B cell (primary cell): ENCODE measurements around the gene MS4A4E. TPM values are rescaled to one million over a fixed set of nuclear protein-coding genes. Genes with fewer than 3 reads are reported as not detected.

ENCODE experiments used
- ATAC-seq: fragments of 200-7000 bp; cut with Tn5 transposase; one replicate; pipeline ENCODE4 v1.10.0; 2021; ENCODE audit warnings: low read depth, mild to moderate bottlenecking, moderate number of reproducible peaks, moderate library complexity
- CTCF ChIA-PET: fragments of 350-600 bp; sonication (Branson Sonifier 250); formaldehyde crosslinking; loops from one replicate; lab custom pipeline; 2021; ENCODE audit warnings: antibody characterized with exemption, inconsistent platforms; lab: Charles Lee
- POLR2A ChIA-PET: fragments of 350-600 bp; sonication (Branson Sonifier 250); formaldehyde crosslinking; loops from one replicate; lab custom pipeline; 2021; ENCODE audit warnings: antibody characterized with exemption; lab: Charles Lee
- DNase-seq: peaks from one replicate; pipeline ENCODE4 v3.0.0; 2013
- H2AFZ ChIP-seq: 2 replicates; pipeline ENCODE4 v1.6.1; 2012; ENCODE audit warnings: mild to moderate bottlenecking, low read depth, low read length; ENCODE audit not compliant: insufficient read depth, poor library complexity, severe bottlenecking
- H3K27ac ChIP-seq, 2 donors: 1 replicate in 1 of 2; 2 replicates in 1 of 2; pipeline ENCODE4 v1.5.1; 2012 to 2013; ENCODE audit warnings: low read length in 2 of 2, mild to moderate bottlenecking in 2 of 2, moderate library complexity in 1 of 2
- H3K27me3 ChIP-seq, 4 experiments: fragments of 200-600 bp in 1 of 4; sonication (generic) in 1 of 4; replicated peaks in 1 of 4; 1 replicate in 2 of 4; 2 replicates in 2 of 4; pipeline versions ENCODE4 v1.6.1 to v1.7.0; 2013 to 2016; ENCODE audit warnings: low read length in 3 of 4, mild to moderate bottlenecking in 2 of 4, mixed read lengths in 1 of 4, moderate library complexity in 1 of 4; ENCODE audit not compliant: insufficient read depth in 4 of 4, control insufficient read depth in 3 of 4; ENCODE audit errors: control extremely low read depth in 1 of 4
- H3K36me3 ChIP-seq, 2 experiments: replicated peaks in 1 of 2; 1 replicate in 1 of 2; 2 replicates in 1 of 2; pipeline versions ENCODE4 v1.6.1 to v1.7.1; 2013; ENCODE audit warnings: low read length in 1 of 2; ENCODE audit not compliant: insufficient read depth in 2 of 2, control insufficient read depth in 1 of 2; ENCODE audit errors: control extremely low read depth in 1 of 2, extremely low read depth in 1 of 2
- H3K4me1 ChIP-seq, 2 donors: fragments of 200-600 bp in 1 of 2; sonication (generic) in 1 of 2; 1 replicate in 1 of 2; 2 replicates in 1 of 2; pipeline versions ENCODE4 v1.5.1 to v1.6.1; 2013 to 2017; ENCODE audit warnings: low read length in 2 of 2; ENCODE audit not compliant: control insufficient read depth in 2 of 2, insufficient read depth in 2 of 2
- H3K4me2 ChIP-seq: replicated peaks from 2 replicates; pipeline ENCODE3; 2012; ENCODE audit warnings: mild to moderate bottlenecking, low read depth, low read length; ENCODE audit not compliant: poor library complexity, severe bottlenecking
- H3K4me3 ChIP-seq, 5 experiments: fragments of 200-600 bp in 1 of 5; sonication (generic) in 1 of 5; 1 replicate in 3 of 5; 2 replicates in 2 of 5; pipeline versions ENCODE4 v1.5.1 to v1.7.0; 2011 to 2016; ENCODE audit warnings: low read length in 4 of 5, mild to moderate bottlenecking in 4 of 5, low read depth in 2 of 5, control low read depth in 1 of 5, moderate library complexity in 1 of 5; ENCODE audit not compliant: insufficient read depth in 1 of 5; ENCODE audit errors: control extremely low read depth in 1 of 5, extremely low read depth in 1 of 5
- H3K79me2 ChIP-seq: fragments of 200-600 bp; sonication (generic); one replicate; pipeline ENCODE4 v1.6.0; 2016; ENCODE audit warnings: low read length; ENCODE audit not compliant: control insufficient read depth, insufficient read depth
- H3K9ac ChIP-seq: fragments of 200-600 bp; sonication (generic); 2 replicates; pipeline ENCODE4 v1.6.1; 2017; ENCODE audit warnings: mild to moderate bottlenecking, low read length, moderate library complexity
- H3K9me3 ChIP-seq, 3 donors: one replicate each; pipeline versions ENCODE4 v1.6.1 to v1.7.1; 2013; ENCODE audit warnings: low read length in 2 of 3; ENCODE audit not compliant: control insufficient read depth in 2 of 3, insufficient read depth in 1 of 3; ENCODE audit errors: control extremely low read depth in 1 of 3
- H4K20me1 ChIP-seq: 2 replicates; pipeline ENCODE4 v1.6.0; 2012; ENCODE audit warnings: mild to moderate bottlenecking, low read length; ENCODE audit not compliant: insufficient read depth, control insufficient read depth, poor library complexity, severe bottlenecking
- H3K27ac Mint-ChIP-seq: one replicate; pipeline ENCODE4 v1.8.0; 2021; ENCODE audit warnings: mixed read lengths
- H3K27me3 Mint-ChIP-seq: one replicate; pipeline ENCODE4 v1.8.0; 2021; ENCODE audit warnings: mixed read lengths
- H3K4me1 Mint-ChIP-seq: one replicate; pipeline ENCODE4 v1.8.0; 2021; ENCODE audit warnings: mixed read lengths
- H3K4me3 Mint-ChIP-seq: one replicate; pipeline ENCODE4 v1.8.0; 2021; ENCODE audit warnings: mixed read lengths
- H3K9me3 Mint-ChIP-seq: one replicate; pipeline ENCODE4 v1.8.0; 2022; ENCODE audit warnings: mixed read lengths; ENCODE audit not compliant: insufficient read depth
- CTCF ChIP-seq: fragments of 200-600 bp; IDR thresholded peaks from one replicate; pipeline ENCODE4 v1.8.0; 2022; ENCODE audit warnings: antibody characterized with exemption, mild to moderate bottlenecking
- EZH2 ChIP-seq: IDR thresholded peaks from 2 replicates; pipeline ENCODE4 v1.6.1; 2012; ENCODE audit warnings: borderline replicate concordance, low read depth, mild to moderate bottlenecking, moderate library complexity, low read length; ENCODE audit not compliant: insufficient read depth, poor library complexity, severe bottlenecking
- WGBS: methylation state at CpG from one replicate; pipeline ENCODE4 v1.1.5; 2013; ENCODE audit warnings: missing lambda C conversion rate; ENCODE audit not compliant: insufficient coverage; 5-methylcytosine and 5-hydroxymethylcytosine counted together
- intact Hi-C: fragments of 100-400 bp; cut with micrococcal nuclease; formaldehyde crosslinking; loops from one replicate; pipeline ENCODE4 v1.10.0; 2022
- polyA plus RNA-seq: library from polyadenylated mRNA; depleted of rRNA; stranded (reverse); fragments of >200 nt; gene quantifications from 2 replicates; pipeline ENCODE4 v1.2.3, GENCODE V29; 2012
- total RNA-seq, 2 donors: library from RNA; stranded (reverse); fragments of 120-200 nt in 1 of 2; gene quantifications; 1 replicate in 1 of 2; 2 replicates in 1 of 2; pipeline versions ENCODE4 v1.2.3 to v1.2.4, GENCODE V29; 2013 to 2022

Gene MS4A4E
- total and polyA plus RNA-seq, 2 donors (not counting 1 experiment from before 2014, with no cell fraction given): 0.27 to 0.42 TPM

GRCh38 chr11:60165951-60166350 is 77.0 kb downstream of the MS4A4E start:
- Mint-ChIP-seq H3K4me3 (no peak overlapping the region), H3K9me3 (peaks cover 10% of the 10 kb centered on the region), H3K4me1 (no peaks in the 10 kb centered on the region), H3K27ac (no peak overlapping the region), H3K27me3 (peaks cover 14% of the 10 kb centered on the region)
- H3K27ac ChIP-seq: no peak overlapping the region
- no peaks in the 10 kb centered on the region for H3K4me1 ChIP-seq
- no peaks in the 10 kb centered on the region for H3K36me3 ChIP-seq
- ATAC-seq: no peak
- H2AFZ ChIP-seq: no peak overlapping the region
- CTCF ChIA-PET: no interaction called here
- DNase-seq: no peak
- intact Hi-C loops: no loop called here
- peaks cover 1 to 30% (median 28%) of the 10 kb centered on the region in 3 donors for H3K9me3 ChIP-seq
- POLR2A ChIA-PET: no interaction called here
- H3K79me2 ChIP-seq: no peaks in the 10 kb centered on the region
- H4K20me1 ChIP-seq: no peaks in the 10 kb centered on the region
- TF ChIP-seq EZH2: no peak
- no peak for TF ChIP-seq CTCF
- H3K4me3 ChIP-seq: no peak overlapping the region
- no peak overlapping the region for H3K4me2 ChIP-seq
- H3K27me3 ChIP-seq: no peaks in the 10 kb centered on the region
- H3K9ac ChIP-seq: no peak overlapping the region

- ChIA-PET POLR2A (no interaction called here), CTCF (no interaction called here)
- Mint-ChIP-seq H3K4me1 (no peaks in the 10 kb centered on the region), H3K27ac (no peak overlapping the region), H3K9me3 (peaks cover 8% of the 10 kb centered on the region), H3K4me3 (no peak overlapping the region), H3K27me3 (peaks cover 12% of the 10 kb centered on the region)
- 71% methylated on average over 2 of the region's 2 CpGs for WGBS
- TF ChIP-seq CTCF: no peak
- TF ChIP-seq EZH2: no peak
- Histone ChIP-seq H2AFZ (no peak overlapping the region), H4K20me1 (no peaks in the 10 kb centered on the region), H3K79me2 (no peaks in the 10 kb centered on the region), H3K4me3 (no peak overlapping the region), H3K9ac (no peak overlapping the region), H3K27ac (no peak overlapping the region), H3K4me2 (no peak overlapping the region), H3K27me3 (no peaks in the 10 kb centered on the region), H3K9me3 (peaks cover 1 to 30% (median 27%) of the 10 kb centered on the region in 3 donors), H3K4me1 (no peaks in the 10 kb centered on the region), H3K36me3 (no peaks in the 10 kb centered on the region)
- intact Hi-C loops: no loop called here
- DNase-seq (no peak), ATAC-seq (no peak)
Observed at GRCh38 chr11:60165538-60165937, 77.4 kb downstream of the MS4A4E start.
